ENCODE measurements around the gene CA5A.

DNA sequence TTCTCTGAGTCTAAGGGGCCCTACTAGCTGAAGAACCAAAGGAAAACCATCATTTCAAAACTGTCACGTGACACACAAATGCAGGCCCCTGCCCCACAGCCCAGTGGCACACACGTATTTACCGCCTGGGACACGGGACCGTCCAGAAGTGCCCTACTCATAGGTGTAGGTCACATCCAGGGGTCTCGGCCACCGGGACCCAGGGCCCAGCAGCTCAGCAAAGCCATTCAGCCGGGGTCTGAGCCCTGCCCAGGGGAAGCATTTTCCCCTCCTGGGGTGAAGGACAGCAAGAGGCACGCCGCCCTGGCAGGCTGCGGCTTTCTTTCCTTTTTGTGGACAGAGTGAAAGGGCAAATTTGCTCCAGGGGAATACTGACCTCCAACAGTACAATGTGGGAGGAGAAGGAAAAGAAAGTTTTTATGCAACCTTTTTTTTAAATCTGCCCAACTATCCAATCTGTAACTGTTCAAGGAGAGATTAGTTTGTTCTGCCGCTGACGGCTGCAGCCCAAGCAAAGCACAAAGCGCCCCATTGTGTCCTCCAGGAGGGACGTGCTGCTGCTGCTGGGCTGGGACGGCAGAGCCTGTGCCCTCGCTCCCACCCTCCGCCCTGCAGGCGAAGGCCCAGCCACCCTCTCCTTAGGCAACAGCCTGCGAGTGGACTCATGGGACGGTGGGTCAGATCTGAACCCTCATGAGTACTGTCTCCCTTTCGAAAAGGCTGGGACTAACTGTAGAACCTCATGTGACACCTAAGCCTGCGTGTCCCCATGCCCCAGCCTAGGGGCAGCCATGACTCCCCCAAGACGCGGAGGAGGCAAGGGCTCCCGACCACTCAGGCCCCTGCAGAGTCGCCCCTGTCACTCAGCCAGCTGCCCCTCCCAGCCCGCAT lies 88.3 kb downstream of the CA5A start:
- TF ChIP-seq, protein P1, sequence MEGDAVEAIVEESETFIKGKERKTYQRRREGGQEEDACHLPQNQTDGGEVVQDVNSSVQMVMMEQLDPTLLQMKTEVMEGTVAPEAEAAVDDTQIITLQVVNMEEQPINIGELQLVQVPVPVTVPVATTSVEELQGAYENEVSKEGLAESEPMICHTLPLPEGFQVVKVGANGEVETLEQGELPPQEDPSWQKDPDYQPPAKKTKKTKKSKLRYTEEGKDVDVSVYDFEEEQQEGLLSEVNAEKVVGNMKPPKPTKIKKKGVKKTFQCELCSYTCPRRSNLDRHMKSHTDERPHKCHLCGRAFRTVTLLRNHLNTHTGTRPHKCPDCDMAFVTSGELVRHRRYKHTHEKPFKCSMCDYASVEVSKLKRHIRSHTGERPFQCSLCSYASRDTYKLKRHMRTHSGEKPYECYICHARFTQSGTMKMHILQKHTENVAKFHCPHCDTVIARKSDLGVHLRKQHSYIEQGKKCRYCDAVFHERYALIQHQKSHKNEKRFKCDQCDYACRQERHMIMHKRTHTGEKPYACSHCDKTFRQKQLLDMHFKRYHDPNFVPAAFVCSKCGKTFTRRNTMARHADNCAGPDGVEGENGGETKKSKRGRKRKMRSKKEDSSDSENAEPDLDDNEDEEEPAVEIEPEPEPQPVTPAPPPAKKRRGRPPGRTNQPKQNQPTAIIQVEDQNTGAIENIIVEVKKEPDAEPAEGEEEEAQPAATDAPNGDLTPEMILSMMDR (IDR thresholded peaks at IDR 0.05; ENCODE audit: insufficient read depth, low read length): no peak
- no peak for TF ChIP-seq GABPA (IDR thresholded peaks at IDR 0.05; ENCODE audit: low read depth)

Measured in HL-60 (cell line).